Amygdala (tissue), 56 donors: ENCODE measurements around the gene RNF40.
A peak's percentile ranks its signal among the peaks of the same experiment; 100 is the strongest.
"Not testable (repeated sequence)": the region's sequence is repeated elsewhere in the genome, so short reads cannot be mapped to it uniquely, and the experiment has no call there.

ENCODE experiments used
- DNase-seq, 56 donors: peaks; one replicate each; lab custom pipeline; 2025; lab: John Stamatoyannopoulos, UW

The RNF40 gene

GRCh38 chr16:30805370-30806169 lies 43.4 kb downstream of the RNF40 start:
- peak; percentile 30 to 89 (median 74) for DNase-seq

- no peak for DNase-seq
Measured at GRCh38 chr16:30808146-30808545, 46.0 kb downstream of the RNF40 start.

GRCh38 chr16:30808890-30809426 lies 46.8 kb downstream of the RNF40 start:
- not testable (repeated sequence) for DNase-seq

GRCh38 chr16:30809675-30810074 lies 47.6 kb downstream of the RNF40 start:
- not testable (repeated sequence) for DNase-seq

DNA sequence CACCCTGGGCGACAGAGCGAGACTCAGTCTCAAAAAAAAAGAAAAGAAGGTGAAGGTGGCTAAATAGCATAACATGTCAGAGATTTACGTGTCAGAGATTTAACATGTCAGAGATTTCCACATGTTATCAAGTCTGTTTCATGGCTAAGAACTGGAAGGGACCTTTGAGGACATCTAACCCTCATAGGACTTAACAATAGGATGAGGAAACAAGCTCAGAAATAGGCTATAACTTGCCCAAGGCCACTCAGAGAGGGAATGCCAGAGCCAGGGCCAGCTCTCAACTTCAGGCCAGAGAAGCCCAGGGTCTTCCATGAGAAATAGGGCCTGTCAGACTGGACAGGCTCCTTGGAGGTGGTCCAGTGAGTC lies 51.7 kb downstream of the RNF40 start:
- DNase-seq = peak in 1 of 56 donors; percentile 45

DNA sequence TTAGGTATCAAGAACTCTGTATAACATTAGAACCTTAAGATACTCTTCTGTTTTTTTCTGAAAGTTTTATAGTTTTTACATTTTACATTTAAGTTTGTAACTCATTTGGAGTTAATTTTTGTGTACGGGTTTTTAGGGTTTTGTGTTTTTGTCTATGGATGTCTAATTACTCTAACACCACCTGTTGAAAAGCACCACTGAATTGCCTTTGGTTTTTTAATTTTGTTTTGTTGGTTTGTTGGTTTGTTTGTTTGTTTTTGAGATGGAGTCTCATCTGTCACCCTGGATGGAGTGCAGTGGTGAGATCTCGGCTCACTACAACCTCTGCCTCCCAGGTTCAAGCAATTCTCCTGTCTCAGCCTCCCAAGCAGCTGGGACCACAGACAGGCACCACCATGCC lies 54.6 kb downstream of the RNF40 start:
- DNase-seq = no peak

DNA sequence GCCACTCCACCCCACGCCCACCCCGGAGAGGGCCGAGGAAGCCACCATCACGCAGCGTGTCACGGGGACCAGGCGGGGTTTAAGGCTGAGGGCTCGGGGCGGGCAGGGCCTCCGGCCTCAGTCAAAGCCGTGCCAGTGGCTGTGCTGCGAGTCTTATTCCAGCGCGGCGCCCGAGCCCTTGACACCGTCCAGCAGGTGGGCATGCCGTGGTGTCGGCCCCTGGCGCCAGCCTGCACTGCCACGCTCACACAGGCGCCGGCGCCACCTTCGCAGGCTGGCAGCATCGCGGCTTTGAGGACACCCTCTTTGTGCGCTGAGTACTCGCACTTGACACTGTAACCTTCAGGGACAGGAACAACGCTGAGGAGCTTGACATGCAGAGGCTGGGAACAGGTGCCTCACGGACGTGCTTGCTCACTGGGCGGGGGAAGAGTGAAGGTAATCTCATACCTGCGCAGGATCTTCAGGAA lies 58.9 kb downstream of the RNF40 start:
- no peak for DNase-seq

DNA sequence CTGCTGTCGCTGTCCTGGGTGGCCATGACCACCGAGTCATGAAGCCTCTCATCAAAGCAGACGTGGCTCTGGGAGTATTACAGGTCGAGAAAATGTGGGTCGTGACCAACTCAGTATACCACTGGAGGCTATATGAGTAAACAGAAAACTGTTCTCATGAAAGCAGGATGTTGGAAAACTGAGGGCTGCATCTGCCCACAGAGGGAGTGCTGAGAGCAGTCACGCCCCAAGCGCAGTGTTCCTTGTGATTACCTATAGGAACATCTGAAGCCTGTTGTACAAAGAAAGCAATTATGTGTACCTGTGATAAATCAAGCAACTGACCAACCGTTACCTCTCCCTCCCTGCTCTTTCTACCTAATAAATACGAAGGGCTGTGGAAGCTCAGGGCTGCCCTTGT lies 59.3 kb downstream of the RNF40 start:
- DNase-seq = not testable (repeated sequence)

- DNase-seq = no peak
Measured at GRCh38 chr16:30821891-30822290, 59.8 kb downstream of the RNF40 start.
